GM18517 (cell line): ENCODE results near the gene GRAMD2A.
A peak's percentile ranks its signal among the peaks of the same experiment; 100 is the strongest.

Source experiments
- ATAC-seq: cut with Tn5 transposase; IDR thresholded peaks from one replicate; pipeline ENCODE4 v1.9.1; 2021; ENCODE audit warnings: mild to moderate bottlenecking, moderate library complexity; ENCODE audit not compliant: unreplicated experiment

Gene GRAMD2A

DNA sequence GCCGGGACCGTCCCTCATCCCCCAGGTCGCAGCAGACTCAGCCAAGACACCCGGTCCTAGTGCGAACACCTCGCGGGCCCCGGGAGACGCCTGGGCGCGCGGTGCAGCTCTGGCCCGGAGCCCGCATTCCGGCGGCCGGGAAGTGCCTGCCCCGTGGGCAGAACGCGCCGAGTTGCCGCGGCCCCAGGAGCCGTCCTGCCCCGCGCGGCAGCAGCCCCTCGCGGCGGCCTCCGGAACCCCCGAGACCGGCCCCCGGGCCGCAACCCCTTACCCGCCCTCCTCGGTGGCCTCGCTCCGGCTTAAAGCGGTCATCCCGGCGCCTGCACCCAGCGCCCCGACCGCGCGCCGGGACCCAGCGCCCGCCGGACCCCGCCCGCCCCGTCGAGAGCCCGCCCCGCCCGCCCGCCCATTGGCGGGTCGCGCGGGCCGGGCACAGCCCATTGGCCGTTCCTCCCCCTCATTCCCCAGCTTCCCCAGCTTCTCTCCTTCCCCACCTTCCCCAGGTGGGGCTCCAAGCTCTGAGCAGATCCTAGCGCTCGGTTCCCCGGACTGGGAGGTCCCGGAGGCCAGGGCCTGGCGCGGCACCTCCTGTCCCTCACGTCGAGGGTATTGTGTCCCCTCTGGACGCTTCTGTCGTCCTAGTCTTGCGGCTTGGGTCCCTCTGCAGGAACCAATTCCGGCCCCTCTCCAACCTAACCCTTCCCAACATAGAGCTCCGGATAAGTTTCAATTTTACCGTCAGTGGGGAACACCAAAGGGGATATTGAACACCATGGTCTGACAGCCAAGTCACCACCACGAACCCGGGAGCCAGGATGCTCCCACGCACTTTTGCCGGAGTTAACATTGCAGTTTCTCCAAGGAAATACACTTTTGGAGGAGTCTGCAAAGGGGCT, at the start of gene GRAMD2A:
Gene GRAMD2A, minus strand, starts transcription at position 328 of the 896 bp plus-strand sequence.
- ATAC-seq = no peak

DNA sequence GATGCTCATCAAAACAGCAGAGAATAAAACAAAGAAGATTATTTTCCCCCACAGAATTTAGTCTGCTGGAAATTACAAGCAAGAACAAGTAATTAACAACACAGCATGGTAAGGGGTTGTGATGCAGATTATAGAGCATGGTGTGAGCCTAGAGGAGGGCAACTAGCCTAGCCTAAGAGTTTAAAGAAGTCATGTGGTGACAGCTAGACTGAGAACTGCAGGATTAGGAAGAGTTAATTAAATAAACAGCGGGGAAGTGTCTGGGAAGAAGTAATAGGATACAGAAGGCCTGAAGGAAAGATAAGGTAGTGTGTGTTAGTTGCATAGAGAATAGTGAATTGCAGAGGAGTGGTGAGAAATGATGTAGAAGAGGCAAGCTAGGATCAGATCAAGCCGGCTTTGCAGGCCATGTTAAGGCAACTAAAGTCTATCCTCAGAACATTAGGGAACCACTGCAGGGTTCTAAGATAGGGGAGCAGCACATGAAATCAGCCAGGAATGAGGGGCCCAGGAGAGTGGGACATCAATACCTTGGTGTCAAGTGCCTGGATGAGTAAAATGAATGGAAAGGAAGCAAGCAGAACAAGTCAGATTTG, 45.3 kb upstream of the GRAMD2A start:
- ATAC-seq = no peak

DNA sequence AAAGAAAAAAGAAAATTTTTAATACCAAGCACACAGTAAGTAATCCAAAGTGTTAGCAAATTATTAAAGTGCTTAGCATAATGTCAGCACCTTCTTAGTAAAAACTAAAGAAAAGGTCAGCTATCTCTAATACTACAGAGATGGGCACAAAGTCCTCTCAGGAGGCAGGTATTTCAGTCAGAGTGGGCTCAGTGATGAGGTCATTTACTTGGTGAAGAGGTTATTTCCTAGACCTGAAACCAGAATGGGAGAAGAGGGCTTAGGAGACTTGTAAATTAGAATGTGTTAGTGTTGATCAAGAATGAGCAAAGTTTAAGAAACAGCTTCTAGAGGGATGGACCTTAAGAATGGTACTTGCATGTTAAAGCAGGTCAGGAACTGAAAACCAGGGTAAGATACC, 42.1 kb upstream of the GRAMD2A start:
- no peak for ATAC-seq

DNA sequence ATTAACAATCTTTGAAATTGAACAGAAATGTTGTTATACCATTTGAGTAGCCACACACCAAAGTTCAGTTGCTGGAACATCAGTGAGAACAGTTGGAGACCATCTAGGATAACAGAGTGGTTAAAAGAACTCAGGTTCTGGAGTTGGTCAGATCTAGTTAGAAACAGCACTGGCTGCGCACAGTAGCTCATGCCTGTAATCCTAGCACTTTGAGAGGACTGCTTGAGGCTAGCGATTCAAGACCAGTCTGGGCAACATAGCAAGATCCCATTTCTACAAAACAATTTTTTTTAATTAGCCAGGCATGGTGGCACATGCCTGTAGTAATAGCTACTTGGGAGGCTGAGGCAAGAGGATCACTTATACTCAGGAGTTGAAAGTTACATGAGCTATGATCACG, 41.0 kb upstream of the GRAMD2A start:
- ATAC-seq = no peak

- no peak for ATAC-seq
Observed at GRCh38 chr15:72237853-72238224, 40.3 kb upstream of the GRAMD2A start.

DNA sequence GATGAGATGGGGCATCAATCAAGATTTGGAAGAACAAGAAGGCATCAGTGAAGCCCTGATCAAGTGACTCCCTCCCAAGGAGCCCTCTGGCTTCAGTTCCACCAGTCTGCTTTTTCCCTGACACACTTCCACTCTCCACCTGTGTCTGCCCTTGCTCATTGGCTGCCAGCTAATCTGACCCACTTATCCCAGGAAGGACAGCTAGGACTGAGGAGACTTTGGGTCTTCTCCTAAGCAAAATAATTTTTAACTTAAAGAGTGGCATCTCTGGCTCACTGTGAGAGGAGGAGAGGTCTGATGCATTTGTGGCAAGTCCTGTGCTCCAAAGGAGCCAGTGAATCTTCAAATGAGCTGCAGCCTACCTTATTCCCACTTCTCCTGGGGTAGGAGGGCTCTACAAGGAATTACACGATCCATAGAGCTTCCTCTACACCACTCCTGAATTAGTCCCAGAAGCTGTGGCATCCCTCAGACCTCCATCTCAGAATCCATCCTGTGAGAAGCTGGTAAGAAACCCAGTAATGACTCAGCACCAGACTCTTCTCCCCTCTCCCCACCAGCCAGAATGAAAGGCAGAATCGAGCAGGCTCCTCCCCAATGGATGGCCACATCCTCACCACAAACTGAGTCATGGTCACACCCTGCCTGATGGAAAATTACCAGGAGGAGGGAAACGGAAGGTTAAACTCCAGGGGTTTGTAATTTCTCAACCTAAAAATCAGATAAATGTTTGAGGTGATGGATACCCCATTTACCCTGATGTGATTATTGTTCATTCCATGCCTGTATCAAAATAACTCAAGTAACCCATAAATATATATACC, 39.7 kb upstream of the GRAMD2A start:
- ATAC-seq = peak; percentile 59

GRCh38 chr15:72236381-72237003, 38.9 kb upstream of the GRAMD2A start:
- ATAC-seq = no peak

DNA sequence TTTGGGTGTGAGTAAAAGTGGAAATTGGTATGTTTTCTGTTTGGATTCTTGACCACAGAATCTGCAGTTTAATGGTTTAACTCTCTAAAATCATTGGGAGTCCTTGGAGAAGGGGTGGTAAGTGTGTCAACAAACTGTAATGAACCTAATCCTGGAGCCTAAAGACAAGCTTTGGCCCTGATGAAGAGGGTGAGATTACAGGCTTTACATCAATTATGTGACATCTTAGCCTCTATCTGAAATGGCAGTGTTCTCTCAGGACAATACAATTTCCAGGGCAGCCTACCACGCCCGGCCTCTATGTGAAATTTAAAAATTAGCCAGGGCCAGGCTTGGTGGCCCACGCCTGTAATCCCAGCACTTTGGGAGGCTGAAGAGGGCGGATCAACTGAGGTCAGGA, 37.7 kb upstream of the GRAMD2A start:
- ATAC-seq = no peak

- ATAC-seq = no peak
Observed at GRCh38 chr15:72233769-72234168, 36.2 kb upstream of the GRAMD2A start.

DNA sequence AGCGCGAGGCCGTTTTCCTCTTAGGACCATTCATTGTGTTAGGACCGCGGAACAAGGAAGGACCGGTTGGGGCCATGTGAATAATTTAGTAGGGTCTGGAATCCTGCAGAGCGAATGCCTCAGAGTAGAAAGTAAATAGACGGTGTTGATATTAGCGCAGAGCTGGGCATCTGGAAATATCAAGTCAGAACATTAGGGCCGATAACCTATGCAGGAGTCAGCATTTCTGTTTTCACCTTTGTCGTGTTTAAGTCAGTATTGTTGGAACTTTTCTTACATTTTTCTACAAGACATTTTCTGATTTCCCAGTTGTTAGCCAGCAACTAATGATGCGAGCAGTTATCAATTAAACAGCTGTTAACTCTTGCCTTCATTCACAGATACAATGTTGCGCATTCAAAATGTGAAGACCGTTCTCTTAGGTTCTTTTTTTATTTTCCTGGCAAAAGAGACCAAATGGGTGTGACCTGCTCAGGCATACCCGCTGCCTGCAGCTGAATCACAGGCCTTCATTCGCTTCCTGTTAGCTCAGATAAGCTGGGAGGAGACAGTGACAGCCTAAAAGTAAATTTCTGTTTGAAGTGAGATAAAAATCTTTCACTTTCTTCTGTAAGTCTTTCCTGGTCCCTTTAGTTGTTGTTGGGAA, 34.4 kb upstream of the GRAMD2A start:
- no peak for ATAC-seq

- peak; percentile 46 for ATAC-seq
Observed at GRCh38 chr15:72231066-72231832, 33.7 kb upstream of the GRAMD2A start, which contains the start of gene PKM. PKM (minus strand) TSS chr15:72231190; CDS start chr15:72219097, 12,093 bp downstream.

DNA sequence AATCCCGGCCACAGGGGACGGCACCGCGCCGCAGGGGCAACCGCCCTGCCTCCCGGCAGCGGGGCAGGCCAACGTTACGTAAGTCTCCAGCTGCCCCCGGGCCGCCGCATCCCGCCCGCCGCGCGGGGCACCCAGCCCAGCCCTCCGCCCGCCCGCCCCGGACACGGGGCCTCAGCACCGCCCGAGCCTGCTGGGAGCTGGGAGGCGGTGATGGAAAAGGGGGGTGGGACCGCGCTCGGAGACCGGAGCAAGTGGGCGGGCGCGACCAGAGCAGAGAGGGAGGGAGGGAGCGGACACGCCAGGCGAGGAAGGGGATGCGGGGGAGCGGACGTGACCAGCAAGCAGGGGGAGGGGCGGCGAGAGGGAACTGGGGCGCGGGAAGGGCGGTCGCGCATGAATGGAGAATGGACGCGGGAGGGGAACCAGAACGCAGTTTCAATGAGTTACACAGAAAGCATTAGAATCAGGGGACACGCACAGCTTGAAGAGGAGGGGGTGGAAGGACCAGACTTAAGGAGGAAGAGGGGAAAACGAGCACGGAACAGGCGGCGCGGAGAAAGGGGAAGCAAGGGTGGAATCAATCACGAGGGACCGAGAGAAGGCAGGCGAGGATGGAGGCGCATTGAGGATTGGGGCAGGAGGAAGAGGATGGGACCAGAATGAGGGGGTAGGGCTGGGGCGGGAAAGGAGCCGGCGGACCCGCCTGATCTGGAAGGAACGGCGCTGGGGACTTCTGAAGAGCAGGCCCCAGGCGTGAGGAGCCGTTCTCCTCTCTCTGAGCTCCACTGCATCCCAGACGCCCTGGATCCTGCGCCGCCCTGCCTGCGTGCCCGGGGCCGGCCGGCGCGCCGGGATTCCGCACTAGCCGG, 32.8 kb upstream of the GRAMD2A start:
- no peak for ATAC-seq

- ATAC-seq = no peak
Observed at GRCh38 chr15:72229947-72230196, 32.3 kb upstream of the GRAMD2A start.

DNA sequence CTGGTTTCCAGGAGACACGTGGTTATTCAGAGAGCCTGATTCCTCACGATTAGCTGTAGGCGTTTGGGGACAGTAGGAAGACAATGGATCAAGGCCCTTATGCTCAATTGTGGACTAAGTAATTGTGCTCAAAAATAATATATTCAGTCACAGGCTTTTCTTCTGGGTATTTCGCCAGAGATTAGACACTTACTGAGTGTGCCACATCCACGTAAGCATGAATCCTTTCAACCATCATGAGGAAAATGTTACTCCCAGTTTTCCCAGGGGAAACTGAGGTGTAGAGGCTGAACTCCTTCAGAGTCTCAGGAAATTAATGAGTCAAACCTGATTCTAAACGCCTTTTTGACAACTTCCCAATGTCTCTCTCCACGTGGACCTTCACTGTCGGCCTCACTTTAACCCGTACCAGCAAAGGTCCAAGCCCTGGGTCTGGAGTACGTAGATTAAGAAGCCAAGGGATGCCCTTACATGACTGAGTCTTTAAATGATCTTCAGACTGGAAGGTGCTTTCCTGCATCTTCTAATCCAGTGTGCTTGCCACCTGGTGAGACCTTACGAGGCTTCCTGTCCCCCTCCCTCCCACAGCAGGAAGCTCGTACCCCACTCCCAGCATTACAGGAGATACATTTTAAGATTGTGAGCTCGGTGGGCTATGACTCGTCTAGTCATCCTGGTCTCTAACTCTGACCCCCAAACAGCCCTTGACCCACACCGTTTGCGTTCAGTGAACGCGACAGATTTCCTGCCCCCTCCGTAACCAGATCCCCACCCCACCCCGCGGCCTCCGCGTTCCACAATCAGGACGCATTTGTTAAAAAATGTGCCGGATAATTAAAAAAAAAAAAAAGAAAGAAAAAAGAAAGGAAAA, 31.7 kb upstream of the GRAMD2A start:
- no peak for ATAC-seq

- ATAC-seq = no peak
Observed at GRCh38 chr15:72227720-72228119, 30.1 kb upstream of the GRAMD2A start.

GRCh38 chr15:72227192-72227586, 29.6 kb upstream of the GRAMD2A start:
- ATAC-seq = no peak

DNA sequence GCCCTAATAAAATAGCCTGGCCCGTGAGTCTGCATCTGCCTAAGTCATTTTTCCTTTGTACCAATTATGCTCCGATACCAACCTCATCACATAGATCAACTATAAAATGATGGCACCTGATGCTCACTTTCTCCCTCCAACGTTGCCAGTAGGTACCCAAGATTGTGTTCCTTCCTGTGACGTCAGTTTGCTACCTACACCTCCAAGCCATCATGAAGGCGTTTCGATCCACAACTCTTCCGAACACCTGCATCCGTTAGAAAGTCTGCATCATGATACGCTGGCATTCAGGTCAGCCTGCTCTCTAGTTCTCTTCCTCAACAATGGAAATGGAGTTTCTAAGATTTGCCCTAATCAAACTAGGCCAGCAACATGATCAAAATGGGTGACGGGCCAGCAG, 25.7 kb upstream of the GRAMD2A start:
- no peak for ATAC-seq

DNA sequence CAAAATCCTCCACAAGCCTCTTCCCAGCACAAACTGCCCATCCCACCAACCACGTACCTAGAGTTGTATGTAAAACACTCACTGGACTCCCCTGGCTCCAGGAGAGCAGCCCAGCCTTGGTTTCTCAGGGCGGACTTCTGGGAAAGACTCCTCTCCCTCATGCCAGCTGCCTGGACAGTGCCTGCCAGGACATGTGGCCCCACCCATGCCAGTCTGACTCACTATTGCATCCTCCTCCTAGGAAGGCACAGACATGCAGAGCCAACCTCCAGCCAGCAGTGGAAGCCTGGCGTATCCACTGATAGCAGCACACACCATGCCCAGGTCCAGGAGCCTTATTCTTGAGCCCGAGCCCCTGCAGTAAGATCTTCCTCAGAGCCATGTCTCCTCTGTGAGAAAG, 24.8 kb upstream of the GRAMD2A start:
- ATAC-seq = no peak
